CD4-positive, alpha-beta T cell treated with Interleukin-21 for 1 hour (primary cell): ENCODE results near the gene TRAK1.

ENCODE experiments used
- DNase-seq: peaks from one replicate; pipeline ENCODE4 v3.0.0-alpha.2; 2020

Gene TRAK1

DNA sequence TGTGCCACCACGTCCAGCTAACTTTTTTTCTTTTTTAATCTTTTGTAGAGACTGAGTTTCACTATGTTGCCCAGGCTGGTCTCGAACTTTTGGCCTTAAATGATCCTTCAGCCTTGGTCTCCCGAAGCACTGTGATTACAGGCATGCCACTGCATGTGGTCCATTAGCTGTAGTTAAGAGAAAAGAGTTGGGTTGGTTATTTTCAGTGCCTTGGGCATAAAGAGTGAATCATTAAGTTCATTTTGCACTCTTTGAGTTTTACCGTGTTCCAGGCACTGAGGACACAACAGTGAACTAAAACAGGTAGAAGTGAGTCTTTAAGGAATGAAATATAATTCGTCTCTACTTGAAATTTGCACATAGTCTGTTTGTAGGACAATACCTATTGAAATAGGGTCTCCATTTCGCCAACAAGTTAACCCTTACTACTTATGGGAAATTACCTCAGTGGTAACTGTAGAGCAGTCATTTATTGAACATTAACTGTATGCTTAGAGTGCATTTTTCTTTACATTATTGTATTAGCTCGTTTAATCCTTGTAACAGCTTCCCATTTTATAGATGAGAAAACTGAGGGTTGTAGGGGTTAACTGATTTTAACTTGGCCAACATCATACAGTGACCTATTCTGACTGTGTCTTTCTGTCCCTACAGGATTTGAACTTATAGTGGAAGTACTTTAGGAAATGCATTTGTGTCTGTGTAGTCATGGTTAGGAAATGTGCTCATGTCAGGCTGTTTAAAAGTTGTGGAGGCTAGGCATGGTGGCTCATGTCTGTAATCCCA, 22.7 kb upstream of the TRAK1 start:
- no peak for DNase-seq

DNA sequence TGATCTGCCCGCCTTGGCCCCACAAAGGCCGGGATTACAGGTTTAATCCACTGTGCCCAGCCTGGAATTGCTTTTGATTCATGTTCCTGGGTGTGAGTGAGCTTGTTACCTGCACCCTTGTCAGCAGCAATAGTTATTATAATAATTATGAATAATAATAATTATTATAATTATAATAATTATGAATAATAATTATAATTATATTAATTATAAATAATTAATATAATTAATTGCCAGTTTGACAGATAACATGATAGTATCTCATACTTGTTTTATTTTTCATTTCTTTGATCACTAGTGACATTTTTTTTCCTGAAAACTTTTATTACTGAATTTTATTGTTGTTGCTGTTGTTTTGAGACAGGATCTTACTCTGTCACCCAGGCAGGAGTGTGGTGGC, 21.1 kb upstream of the TRAK1 start:
- no peak for DNase-seq

DNA sequence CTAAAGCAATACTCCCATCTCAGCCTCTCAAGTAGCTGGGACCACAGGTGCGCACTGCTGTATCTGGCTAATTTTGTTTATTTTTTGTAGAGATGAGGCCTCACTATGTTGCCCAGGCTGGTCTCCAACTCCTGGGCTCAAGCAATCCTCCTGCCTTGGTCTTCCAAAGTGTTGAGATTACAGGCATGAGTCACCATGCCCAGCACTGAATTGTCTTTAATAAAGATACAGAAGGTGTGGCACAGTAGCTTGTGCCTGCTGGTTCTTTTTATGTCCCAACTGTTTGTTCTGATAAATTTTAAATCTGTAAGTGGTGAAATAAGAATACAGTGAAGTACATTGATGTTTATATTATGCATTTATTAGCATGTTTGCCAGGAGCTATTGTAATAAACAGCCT, 20.6 kb upstream of the TRAK1 start:
- no peak for DNase-seq

DNA sequence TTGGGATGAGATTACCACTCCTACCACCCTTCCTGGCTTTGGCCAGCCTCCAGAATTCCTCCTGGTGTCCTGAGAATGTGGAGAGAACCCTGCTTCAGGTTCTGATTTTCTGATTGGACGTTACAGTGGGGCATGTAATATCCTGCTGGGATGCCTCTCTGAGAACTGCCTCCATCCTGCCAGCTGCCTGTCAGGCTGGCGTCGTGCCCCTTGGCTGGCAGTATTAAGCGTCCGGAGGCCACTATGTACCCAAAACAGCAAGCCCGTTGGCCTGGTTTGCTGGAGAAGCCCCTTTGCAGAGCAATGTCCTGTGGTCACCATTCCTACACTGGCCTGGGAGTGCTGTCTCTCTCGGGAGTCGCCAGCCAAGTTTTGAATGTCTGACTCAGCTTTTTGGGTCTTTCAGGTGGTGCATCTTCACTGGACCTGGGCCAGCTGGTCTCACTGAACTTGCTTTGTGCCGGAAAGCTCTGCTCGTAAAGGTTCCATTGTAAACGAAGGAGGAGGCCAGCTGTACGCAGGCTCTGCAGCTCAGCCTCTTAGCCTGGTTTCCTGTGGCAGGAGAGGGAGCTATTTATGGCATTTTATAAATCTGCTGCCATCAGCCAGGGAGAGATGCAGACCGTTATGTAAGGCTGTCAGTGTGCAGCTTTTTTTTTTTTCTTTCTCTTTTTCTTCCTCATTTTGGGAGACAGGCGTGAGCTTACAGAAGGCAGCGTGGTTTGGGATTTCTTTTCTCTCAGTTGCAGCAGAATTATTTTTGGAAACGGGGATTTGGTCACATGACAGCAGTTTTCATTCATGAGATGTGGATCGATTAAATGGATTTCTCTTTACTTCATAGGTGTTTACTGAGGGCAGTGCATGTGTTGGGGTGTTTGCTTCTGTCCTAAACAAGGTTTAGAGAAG, 19.0 kb upstream of the TRAK1 start:
- no peak for DNase-seq

DNA sequence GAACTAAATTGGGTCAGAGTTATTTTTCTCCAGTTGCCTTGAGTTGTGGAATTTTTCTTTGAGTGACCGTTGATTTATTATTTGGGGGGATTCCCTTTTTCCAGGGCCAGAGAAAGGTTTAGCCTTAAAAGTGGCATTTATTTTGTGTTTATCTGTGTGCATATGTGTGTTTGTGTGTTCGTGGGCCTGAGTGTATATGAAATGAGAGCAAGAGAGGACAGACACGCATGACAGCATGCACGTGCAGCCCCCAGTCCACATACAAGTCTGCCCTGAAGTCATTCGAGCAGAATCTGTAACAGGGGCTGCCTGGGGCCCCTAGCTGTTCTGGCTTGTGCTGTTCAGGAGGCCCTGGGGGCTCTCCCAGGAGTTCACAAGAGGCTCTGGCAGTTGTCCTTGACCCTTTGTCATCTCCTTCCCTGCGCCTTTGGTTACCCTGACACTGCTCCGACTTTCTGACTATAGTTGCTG, 18.3 kb upstream of the TRAK1 start:
- DNase-seq, result no peak

DNA sequence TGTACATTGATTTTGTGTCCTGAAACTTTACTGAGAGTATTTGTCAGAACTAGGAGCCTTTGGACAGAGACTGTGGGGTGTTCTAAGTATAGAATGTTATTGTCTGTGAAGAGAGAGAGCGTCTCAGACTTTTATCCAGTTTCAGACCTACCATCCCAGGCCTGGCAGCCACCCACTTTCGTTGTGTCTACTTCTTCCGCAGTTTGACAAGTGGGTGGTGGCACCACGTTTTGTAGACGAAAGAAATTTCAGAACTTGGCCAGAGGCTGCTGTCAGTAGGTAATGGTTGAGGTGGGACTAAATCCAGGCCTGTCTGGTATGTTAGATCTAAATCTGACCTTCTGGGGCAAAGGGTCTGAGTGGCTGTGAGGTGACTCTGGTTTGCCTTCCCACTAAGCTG, 13.4 kb upstream of the TRAK1 start:
- no peak for DNase-seq

DNA sequence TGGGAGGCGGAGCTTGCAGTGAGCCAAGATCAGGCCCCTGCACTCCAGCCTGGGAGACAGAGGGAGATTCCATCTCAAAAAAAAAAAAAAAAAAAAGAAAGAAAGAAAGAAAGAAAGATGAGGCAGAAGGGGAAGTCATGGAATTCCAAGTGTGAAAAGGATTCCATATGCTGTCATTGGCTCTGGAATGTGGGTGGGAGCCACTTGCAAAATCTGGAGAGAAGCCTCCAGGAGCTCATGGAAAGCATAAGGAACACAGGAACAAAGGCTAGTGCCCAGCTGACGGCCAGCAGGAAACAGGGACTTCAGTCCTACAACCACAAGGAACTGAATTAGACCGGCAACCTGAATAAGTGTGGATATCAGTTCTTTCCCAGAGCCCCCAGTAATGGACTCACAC, 12.5 kb upstream of the TRAK1 start:
- no peak for DNase-seq

DNA sequence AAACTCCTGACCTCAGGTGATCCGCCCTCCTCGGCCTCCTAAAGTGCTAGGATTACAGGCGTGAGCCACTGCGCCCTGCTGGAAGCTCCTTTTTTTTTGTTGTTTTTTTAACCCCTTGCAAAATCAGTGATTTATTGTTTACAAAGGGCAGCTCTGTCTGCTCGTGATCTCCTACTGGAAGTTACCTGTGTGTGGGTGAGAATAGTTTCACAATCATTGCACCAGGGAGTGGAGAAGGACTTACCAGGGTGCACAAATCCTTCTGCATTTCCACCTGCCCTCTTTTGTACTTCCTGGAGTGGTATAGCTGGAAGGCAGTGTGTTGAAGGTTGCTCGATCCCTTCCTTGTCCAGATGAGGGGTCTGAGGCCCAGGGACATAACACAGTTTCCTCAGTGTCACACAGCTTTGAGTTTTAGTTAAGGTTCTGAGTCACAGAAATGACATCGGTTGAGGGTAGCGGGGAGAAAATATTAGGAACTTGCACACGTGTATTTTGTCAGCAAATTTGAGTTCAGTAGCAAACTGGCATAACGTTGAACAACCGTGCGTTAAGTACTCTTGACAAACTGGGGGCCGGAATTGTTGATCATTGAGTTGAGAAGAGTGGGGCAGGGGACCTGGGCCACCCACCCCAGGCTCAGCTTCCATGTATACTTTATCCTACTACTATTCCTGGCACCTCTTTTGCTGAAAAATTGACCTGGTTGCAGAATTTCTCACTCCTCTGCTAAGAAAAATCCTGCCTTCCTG, 11.3 kb upstream of the TRAK1 start:
- DNase-seq, result no peak

DNA sequence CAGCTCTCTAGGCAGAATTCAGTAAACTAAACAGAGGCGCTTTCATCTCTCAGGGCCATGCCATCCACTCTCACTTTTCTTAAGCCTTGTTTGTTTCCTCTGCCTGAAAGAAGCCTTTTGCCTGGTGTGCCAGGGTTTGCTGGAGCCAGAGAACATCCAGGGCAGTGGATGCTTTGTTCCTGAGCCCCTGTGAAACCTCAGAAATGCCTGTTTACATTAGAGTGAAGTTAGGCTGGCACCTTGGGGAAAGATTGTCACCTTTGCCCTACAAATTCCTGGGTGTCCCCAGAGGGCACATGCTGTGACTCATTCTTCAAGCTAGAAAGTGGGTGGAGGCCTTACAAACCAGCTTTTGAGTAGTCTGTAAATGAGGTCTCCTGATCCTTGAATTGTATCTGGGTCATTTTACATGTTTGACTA, 10.7 kb upstream of the TRAK1 start:
- peak; percentile 22 for DNase-seq

DNA sequence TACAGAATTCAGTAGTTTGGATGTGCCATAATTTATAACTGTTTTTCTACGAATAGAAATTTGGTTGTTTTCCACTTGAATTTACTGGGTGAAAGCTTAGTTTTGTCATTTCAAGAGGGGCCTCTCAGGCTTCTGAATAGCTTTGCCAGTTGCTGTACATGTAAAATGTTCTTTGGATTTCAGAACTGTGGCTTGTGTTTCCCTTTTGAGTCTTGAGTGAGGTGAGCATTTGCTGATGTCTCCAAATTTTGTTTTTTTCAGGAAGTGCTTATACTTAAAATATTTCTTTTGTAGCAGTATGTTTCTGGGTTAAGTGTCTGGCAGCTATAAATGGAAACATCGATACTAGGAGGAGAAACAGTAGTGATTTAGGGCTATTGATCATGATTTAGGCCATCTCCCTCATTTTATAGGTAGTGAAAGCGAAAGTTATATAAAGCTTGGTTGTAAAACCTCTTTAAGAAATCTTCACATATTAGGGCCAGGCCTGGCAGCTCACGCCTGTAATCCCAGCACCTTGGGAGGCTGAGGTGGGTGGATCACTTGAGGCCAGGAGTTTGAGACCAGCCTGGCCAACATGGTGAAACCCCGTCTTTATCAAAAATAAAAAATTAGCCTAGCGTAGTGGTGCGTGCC, 9.2 kb upstream of the TRAK1 start:
- peak; percentile 13 for DNase-seq

DNA sequence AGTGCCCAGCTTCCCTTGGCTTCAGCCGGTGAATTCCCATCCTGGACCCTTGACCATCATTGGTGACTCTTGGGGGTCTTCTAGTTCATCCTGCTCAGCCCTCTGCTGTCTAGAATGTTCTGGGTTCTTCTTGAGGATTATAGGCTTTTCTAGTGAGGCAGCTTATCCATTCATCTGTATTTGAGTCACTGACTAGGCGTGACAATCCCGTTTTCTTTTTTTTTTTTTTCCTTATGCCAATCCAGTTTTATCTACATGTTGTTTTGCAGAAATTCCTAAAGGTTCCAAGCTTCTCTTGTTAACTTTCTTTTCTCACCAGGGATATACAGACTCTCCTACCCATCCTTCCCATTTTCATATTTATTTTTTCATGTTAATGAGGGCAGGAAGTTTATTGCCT, 6.6 kb upstream of the TRAK1 start:
- no peak for DNase-seq

DNA sequence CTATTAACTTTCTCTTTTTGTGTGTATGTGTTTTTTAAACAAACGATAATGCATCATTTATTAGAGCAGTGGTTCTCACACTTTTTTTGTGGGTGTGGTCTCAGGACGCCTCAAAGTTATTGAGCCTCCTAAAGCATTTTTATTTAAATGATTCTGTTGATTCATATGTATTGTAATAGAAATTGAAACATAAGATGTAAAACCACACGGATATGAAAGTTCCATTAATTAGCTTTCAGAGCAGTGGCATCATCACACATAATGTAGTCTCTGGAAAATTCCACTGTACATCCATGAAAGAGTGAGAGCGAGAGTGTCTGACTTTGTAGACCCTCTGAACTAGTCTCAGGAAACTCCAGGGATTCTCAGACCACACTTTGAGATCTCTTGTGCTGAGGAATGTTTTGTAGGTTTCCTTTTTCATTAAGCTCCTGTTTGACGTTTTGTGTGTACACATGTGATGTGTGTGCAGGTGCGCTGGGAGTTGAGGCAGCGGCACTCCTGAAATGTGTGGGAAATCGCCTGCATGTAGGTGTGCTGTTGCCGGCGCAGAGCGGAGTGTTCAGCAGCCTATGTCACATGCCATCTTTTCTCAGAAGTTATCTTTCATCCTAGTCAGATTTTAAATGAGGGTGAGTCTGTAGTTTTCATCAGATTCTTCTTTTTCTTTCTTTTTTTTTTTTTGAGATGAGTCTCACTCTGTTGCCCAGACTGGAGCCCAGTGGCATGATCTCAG, 5.3 kb upstream of the TRAK1 start:
- no peak for DNase-seq

DNA sequence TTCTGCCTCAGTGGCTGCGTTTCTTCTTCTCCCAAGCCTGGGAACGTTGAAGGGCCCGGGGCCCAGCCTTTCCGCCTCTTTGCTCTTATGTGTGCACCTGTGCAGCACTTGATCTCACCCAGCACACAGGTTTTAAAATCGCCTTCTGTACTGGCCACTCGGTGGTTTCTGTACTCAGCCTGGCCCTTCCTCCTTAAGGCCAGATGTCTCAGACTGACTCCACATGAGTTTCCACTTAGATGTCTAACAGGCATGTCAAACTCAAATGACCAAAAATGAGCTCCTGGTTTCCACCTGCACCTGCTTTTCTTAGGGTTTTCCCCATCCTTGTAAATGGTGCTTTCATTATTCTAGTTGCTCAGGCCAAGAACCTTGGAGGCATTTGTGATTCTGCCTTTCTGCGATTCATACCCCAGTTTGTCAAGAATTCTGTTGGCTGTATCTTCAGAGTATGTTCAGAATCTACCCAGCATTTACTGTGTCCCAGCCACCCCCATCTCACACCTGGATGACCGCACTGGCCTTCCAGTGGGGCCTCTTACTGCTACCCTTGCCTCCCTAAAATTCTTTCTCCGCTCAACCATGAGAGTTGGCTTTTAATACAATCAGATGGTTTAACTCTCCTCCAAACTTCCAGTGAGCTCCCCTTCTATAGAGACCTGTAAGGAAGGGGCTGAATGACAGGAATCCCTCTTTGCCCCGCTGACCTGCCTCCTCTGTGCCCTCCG, 2.2 kb upstream of the TRAK1 start:
- no peak for DNase-seq

DNA sequence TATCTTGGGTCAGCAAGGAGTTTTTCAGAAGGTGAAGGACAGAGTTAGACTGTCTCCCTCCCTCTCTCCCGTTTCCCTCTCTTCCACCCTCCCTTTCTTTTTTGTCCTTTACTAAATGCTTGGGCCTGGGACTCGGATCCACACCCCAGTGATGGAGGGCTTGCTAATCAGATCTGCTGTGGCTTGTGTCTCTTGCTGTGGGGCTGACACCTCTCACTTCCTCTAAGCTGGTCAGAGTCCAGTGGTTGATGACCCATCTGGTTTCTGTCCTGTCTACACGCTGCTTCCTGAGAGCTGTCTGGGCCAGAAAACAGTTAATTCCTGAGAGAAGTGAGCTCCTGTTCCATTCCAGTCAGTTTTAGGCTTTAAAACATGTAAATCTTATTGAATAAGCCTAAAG, 849 bp downstream of the TRAK1 start:
- DNase-seq, result no peak

DNA sequence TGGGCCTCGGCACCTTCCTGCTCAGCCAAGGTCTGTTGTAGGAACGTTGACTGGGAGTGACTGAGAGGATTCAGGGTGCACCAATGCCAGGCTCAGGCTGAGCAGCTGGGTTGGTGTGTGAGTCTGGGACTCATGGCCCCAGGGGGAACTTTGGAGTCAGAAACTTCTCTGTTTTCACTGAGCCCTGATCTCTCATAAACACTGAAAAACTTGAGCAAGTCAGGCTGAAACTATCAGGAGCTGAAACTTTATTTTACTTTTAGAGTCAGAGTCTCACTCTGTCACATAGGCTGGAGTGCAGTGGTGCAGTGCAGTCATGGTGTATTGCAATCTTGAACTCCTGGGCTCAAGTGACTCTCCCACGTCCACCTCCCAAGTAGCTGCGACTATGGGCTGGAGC, 3.0 kb downstream of the TRAK1 start:
- DNase-seq, result no peak

DNA sequence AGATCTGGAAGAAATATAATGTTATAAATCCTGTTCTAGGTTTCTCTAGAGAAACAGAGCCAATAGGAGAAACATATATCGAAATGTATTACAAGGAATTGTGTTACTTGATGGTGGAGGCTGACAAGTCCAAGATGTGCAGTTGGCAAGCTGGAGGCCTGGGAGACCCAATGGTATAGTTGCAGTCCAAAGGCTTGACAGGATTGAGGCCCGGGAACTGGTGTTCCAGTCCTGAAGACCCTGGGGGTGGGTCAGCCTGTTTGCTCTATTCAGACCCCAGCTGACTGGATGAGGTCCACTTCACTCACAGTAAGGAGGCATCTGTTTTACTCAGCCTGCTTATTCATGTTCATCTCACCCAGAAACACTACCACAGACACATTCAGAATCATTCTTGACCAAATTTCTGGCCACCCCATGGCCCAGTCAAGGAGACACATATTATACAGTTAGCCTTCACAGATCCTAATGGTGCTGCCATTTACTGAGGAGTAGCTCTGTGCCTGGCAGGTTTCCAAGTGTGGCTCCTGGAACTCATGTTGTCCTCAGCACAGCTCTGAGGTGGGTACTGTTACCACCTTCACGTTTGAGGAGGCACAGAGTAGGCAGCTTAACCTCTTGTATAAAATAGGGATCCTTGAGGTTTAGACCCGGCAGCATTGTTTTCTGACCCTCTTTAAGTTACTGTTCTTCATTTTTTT, 3.7 kb downstream of the TRAK1 start:
- DNase-seq, result no peak

DNA sequence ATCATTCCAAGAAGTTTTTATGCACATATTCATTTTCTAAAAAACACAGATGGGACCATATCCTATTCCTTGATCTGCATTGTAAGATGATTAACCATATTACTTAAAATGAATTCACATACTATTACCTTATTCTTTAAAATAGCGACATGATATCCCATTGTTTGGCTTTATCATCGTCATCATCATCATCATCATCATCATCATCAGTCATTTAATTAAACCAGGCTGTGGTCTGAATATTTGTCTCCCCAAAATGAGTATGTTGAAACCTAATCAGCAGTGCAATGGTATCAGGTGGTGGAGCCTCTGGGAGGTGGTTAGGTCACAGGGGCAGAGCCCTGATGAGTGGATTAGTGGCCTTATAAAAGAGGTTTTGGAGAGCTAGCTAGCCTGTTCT, 4.4 kb downstream of the TRAK1 start:
- no peak for DNase-seq

DNA sequence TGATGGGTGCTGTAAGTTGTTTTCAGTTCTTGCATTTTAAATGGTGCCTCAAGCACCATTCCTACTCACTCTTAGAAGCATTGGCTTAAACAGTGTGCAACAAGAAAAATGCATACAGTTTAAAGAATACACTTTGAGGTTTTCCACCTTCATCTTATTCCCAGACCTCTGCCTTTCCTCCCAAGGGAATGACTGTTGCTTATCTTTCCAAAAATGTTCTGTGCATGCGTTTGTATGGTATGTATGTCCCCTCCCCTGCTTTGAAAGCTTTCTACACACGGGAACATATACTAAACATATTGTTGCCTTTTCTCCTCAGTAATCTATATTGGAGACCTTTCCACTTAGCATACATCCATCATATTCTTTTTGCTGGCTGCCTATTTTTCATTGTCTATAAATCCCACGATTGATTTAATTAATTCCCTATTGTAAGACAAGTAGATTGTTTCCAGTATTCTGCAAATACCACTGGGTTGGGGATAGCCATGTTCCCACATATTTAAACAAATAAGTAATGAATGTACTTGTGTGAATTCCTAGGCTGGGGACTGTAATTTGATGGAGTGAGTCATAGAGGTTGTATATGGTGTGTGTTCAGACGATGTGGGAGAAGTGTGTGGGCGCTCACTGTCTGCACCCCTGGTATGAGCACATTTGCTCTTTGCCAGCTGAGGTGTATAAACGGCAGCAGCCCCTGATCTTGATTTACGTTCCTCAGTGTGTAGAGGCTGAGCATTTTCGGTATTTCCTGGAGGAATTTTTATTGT, 5.8 kb downstream of the TRAK1 start:
- no peak for DNase-seq

DNA sequence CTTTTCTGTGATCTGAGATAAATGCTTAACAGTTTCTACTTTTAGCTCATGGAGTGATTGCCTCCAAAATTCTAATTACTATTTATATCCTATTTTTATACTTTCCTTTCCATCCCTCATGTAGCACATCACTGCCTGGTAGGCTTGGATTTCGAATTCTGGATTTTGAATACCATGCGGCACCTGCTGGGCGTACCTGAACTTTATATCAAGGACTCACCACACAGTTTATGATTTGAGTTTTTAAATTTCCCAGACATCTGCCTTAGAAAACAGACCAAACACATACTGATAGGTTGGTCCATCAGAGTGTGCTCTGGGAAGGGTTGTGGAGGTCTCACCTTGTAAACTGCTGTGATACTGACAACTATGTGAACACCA, 6.4 kb downstream of the TRAK1 start:
- DNase-seq, result no peak

DNA sequence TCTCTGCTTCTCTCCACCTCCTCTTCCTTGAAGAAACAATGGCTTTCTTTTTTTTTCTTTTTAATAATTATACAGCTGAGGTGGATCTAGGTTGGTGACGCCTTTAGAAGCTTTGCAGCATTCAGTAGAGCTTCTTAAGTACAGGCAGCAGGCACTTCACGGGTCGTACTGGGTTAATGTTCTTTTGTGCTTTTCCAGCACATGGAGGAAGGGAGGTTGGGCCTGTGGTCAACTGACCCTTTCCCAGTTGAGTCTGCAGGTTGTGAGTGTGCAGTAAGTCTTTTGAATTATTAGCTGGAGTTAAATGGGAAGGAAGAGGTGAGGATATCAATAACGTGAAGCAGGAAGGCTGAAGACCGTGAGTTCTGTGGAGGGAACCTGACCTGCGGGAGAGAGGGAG, 7.0 kb downstream of the TRAK1 start:
- DNase-seq, result no peak
